Uterus (tissue), 4 donors: Measurements from ENCODE around the gene SMAD5. TPM values are rescaled to one million over a fixed set of nuclear protein-coding genes. Genes with fewer than 3 reads are reported as not detected.

ENCODE experiments used
- DNase-seq, 2 donors: peaks; one replicate each; pipeline ENCODE4 v3.0.0-alpha.2; 2019 to 2020
- H3K27ac ChIP-seq, 2 donors: fragments of 200-600 bp; sonication (generic); 1 replicate in 1 of 2; 2 replicates in 1 of 2; pipeline ENCODE4 v1.5.1; 2016 to 2018
- H3K27me3 ChIP-seq, 2 donors: fragments of 200-600 bp; sonication (generic); one replicate each; pipeline ENCODE4 v1.5.1; 2018 to 2019; ENCODE audit warnings: control low read depth in 1 of 2
- H3K36me3 ChIP-seq, 2 donors: fragments of 200-600 bp; sonication (generic); one replicate each; pipeline ENCODE4 v1.5.1; 2019; ENCODE audit warnings: control low read depth in 1 of 2
- H3K4me1 ChIP-seq, 2 donors: fragments of 200-600 bp; sonication (generic); one replicate each; pipeline ENCODE4 v1.5.1; 2018 to 2019; ENCODE audit warnings: control low read depth in 1 of 2
- H3K4me3 ChIP-seq, 2 donors: fragments of 200-600 bp; sonication (generic); 1 replicate in 1 of 2; 2 replicates in 1 of 2; pipeline ENCODE4 v1.5.1; 2018 to 2019; ENCODE audit warnings: mild to moderate bottlenecking in 1 of 2
- H3K9me3 ChIP-seq, 2 donors: fragments of 200-600 bp; sonication (generic); one replicate each; pipeline ENCODE4 v1.5.1; 2019; ENCODE audit warnings: control low read depth in 1 of 2
- POLR2A ChIP-seq, 2 donors: fragments of 450-650 bp; IDR thresholded peaks; one replicate each; pipeline ENCODE4 v1.6.1; 2016; ENCODE audit warnings: antibody characterized with exemption in 2 of 2, mild to moderate bottlenecking in 1 of 2, moderate library complexity in 1 of 2
- intact Hi-C: fragments of 100-400 bp; cut with DNase I; formaldehyde crosslinking; loops from one replicate; pipeline ENCODE4 v1.15.1; 2023; ENCODE audit warnings: low total_unique reads
- total RNA-seq, 4 donors: library from RNA; depleted of rRNA in 3 of 4; stranded (reverse); fragments of >200 nt in 3 of 4; gene quantifications; one replicate each; pipeline versions ENCODE4 v1.1.0 to v1.2.4, GENCODE V29; 2014 to 2023
- TF ChIP-seq, protein P1 (sequence below), 4 experiments: fragments of 200-600 bp in 2 of 4; fragments of 450-650 bp in 2 of 4; sonication (generic) in 2 of 4; IDR thresholded peaks; one replicate each; pipeline ENCODE4 v1.5.1; 2016 to 2019; ENCODE audit warnings: antibody characterized with exemption in 4 of 4, mild to moderate bottlenecking in 2 of 4, moderate library complexity in 1 of 4
- donor health status: DM: yes; HTN: yes; CAD: no.

SMAD5 gene
- total RNA-seq, 4 donors from 2014 or later, result 33.0 to 193 (median 102) TPM

DNA sequence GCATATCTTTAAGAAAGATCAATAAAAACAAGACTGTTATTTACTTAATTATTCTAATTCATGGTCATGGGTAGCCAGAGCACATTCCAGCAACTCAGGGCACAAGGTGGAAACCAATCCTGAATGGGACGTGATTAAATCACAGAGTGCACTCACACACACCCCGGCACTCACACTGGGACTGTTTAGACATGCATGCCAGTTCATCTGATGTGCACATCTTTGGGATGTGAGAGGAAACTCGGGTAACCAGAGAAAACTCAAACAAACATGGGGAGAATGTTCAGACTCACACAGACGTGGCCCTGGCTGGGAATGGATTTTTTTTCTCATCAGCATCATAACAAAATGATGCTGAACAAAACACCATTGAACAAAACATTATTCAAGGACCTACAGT lies 29.4 kb downstream of the SMAD5 start:
- Histone ChIP-seq H3K27ac (no peak overlapping the region), H3K9me3 (no peaks in the 10 kb centered on the region), H3K36me3 (no peaks in the 10 kb centered on the region), H3K4me1 (peaks cover 0 to 2% of the 10 kb centered on the region in 2 donors), H3K4me3 (no peak overlapping the region), H3K27me3 (no peaks in the 10 kb centered on the region)
- intact Hi-C loops, result no loop called here
- TF ChIP-seq POLR2A (IDR thresholded peaks at IDR 0.05), result no peak
- TF ChIP-seq, protein P1, sequence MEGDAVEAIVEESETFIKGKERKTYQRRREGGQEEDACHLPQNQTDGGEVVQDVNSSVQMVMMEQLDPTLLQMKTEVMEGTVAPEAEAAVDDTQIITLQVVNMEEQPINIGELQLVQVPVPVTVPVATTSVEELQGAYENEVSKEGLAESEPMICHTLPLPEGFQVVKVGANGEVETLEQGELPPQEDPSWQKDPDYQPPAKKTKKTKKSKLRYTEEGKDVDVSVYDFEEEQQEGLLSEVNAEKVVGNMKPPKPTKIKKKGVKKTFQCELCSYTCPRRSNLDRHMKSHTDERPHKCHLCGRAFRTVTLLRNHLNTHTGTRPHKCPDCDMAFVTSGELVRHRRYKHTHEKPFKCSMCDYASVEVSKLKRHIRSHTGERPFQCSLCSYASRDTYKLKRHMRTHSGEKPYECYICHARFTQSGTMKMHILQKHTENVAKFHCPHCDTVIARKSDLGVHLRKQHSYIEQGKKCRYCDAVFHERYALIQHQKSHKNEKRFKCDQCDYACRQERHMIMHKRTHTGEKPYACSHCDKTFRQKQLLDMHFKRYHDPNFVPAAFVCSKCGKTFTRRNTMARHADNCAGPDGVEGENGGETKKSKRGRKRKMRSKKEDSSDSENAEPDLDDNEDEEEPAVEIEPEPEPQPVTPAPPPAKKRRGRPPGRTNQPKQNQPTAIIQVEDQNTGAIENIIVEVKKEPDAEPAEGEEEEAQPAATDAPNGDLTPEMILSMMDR (IDR thresholded peaks at IDR 0.05), result no peak
- no peak for DNase-seq

DNA sequence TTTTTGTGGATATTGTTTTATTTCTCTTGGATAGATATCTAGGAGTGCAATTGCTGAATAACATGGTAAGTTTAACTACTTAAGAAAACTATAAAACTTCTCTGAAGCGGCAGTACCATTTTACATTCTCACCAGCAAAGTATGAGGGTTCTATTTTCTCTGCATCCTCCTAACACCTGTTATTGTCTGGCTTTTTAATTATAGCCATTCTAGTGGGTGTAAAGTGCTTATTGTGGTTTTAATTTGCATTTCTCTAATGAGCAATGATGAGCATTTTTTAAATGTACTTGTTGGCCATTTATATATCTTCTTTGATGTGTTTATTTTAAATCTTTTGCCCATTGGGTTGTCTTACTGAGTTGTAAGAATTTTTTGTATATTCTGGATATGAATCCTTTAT lies 31.6 kb downstream of the SMAD5 start:
- H3K4me1 ChIP-seq, result no peaks in the 10 kb centered on the region
- H3K27me3 ChIP-seq, result no peaks in the 10 kb centered on the region
- no peak for TF ChIP-seq POLR2A (IDR thresholded peaks at IDR 0.05)
- TF ChIP-seq, protein P1 (IDR thresholded peaks at IDR 0.05), result no peak
- intact Hi-C loops, result no loop called here
- H3K36me3 ChIP-seq, result no peaks in the 10 kb centered on the region
- no peak overlapping the region for H3K4me3 ChIP-seq
- no peaks in the 10 kb centered on the region for H3K9me3 ChIP-seq
- DNase-seq, result no peak
- H3K27ac ChIP-seq, result no peak overlapping the region

DNA sequence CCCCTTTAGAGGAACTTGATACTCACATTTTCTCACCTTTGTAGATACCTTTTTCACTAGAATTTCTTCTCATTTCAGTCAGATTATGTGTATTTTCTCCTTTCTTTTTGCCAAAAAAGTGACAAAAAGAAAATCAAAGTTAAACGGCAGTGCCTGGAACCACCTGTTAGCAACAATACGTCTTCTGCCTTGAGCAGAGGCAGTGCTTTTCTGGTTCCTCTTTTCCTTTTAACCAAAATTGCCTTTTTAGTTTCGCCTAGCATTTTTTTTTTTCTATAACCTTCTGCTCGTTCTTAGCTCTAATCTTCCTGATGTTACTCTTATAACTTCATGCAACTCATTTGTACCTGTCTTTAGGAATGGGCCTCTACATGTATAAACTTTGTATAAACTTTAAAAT lies 34.3 kb downstream of the SMAD5 start:
- H3K27me3 ChIP-seq, result no peaks in the 10 kb centered on the region
- H3K36me3 ChIP-seq, result no peaks in the 10 kb centered on the region
- no peaks in the 10 kb centered on the region for H3K4me1 ChIP-seq
- no peaks in the 10 kb centered on the region for H3K9me3 ChIP-seq
- no peak overlapping the region for H3K27ac ChIP-seq
- intact Hi-C loops, result no loop called here
- no peak overlapping the region for H3K4me3 ChIP-seq
- no peak for DNase-seq
- TF ChIP-seq POLR2A (IDR thresholded peaks at IDR 0.05), result no peak
- TF ChIP-seq, protein P1 (IDR thresholded peaks at IDR 0.05), result no peak

DNA sequence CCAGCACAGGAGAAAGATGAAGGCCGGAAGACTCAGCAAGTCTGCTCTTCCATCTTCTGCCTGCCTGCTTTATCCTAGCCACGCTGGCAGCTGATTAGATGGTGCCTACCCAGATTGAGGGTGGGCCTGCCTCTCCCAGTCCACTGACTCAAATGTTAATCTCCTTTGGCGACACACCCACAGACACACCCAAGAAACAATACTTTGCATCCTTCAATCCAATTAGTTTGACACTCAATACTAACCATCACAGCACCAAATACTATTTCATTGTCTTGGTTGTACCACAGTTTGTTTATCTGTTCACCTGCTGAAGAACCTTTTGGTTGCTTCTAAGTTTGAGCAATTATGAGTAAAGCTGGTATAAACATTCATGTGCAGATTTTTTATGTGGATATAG lies 36.6 kb downstream of the SMAD5 start:
- TF ChIP-seq POLR2A (IDR thresholded peaks at IDR 0.05), result no peak
- TF ChIP-seq, protein P1 (IDR thresholded peaks at IDR 0.05), result no peak
- H3K9me3 ChIP-seq, result no peaks in the 10 kb centered on the region
- H3K27me3 ChIP-seq, result no peaks in the 10 kb centered on the region
- intact Hi-C loops, result no loop called here
- DNase-seq, result no peak
- H3K36me3 ChIP-seq, result no peaks in the 10 kb centered on the region
- no peak overlapping the region for H3K4me3 ChIP-seq
- no peaks in the 10 kb centered on the region for H3K4me1 ChIP-seq
- H3K27ac ChIP-seq, result no peak overlapping the region

DNA sequence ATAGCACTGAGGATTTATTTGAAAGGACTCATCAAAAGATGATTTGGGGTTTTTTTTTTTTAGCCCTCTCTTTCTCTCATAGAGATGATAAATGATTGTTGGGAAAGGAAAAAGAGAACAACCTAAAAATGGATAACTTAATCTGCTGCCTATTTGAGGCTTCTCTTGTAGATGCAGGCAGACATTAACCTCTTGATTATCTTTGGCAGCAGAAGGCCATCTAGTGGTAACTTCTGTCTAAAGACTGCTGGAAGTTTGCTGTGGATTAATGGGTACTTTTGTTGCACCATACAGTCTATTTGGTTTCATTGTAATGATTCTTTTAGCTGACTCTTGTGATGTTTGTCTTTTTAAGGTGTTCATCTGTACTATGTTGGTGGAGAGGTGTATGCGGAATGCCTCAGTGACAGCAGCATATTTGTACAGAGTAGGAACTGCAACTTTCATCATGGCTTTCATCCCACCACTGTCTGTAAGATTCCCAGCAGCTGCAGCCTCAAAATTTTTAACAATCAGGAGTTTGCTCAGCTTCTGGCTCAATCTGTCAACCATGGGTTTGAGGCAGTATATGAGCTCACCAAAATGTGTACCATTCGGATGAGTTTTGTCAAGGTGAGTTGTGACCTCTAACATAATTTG lies 41.5 kb downstream of the SMAD5 start:
- Histone ChIP-seq H3K4me3 (no peak overlapping the region), H3K9me3 (no peaks in the 10 kb centered on the region), H3K4me1 (no peaks in the 10 kb centered on the region), H3K27me3 (no peaks in the 10 kb centered on the region), H3K36me3 (no peaks in the 10 kb centered on the region), H3K27ac (no peak overlapping the region)
- DNase-seq, result no peak
- TF ChIP-seq, protein P1 (IDR thresholded peaks at IDR 0.05), result peak in 3 of 4 experiments; percentile 41 to 64 (median 46)
- TF ChIP-seq POLR2A (IDR thresholded peaks at IDR 0.05), result no peak
- intact Hi-C loops, result loop anchor here (5.0 kb wide), 1 partner anchor 232 kb away; no protein-coding TSS in a partner anchor
